OCI-M2 (cell line): ENCODE data around the gene PHF21A.

Source experiments
- DNase-seq: peaks from one replicate; lab custom pipeline; 2025; ENCODE audit not compliant: unreplicated experiment; lab: John Stamatoyannopoulos, UW

The PHF21A gene

DNA sequence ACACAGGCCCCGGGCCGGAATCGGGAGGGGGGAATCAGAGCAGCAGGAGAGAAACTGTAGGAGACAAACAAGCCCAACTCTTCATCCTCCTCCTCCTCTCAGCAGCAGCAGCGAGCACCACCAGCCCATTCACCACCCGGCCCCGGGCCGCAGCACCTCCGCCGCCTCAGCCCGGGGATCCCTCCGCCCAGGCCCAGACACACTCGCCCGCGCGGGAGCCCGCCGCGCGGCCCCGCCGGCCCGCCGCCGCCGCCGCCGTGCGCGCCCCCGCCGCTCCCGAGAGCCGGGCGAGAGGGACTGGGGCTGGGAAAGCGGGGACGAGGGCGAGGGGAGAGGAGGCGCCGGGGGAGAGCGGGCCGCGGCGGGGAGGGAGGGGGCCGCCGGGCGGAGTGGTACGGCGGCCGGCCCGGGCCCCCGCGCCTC is at the start of gene PHF21A:
PHF21A (minus strand) TSS at position 154 of the 423 bp plus-strand sequence. CDS start 37,235 bp downstream, outside the sequence.
- DNase-seq, result peak; percentile 23

DNA sequence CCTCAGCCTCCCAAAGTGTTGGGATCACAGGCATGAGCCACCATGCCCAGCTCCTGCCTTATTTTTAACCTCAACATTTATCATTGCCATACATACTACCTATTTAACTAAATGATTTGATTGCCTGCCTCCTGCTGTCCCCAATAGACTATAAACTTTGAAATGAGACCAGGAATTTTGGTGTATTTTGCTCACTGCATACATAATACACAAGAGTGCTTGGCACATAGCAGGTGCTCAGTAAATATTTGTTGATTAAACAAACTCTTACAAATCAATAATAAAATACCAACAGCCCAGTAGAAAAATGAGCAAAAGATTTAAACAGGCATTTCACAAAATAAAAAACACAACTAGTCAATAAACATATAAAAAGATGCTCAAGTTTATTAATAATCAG is 49.5 kb upstream of the PHF21A start:
- DNase-seq, result no peak

DNA sequence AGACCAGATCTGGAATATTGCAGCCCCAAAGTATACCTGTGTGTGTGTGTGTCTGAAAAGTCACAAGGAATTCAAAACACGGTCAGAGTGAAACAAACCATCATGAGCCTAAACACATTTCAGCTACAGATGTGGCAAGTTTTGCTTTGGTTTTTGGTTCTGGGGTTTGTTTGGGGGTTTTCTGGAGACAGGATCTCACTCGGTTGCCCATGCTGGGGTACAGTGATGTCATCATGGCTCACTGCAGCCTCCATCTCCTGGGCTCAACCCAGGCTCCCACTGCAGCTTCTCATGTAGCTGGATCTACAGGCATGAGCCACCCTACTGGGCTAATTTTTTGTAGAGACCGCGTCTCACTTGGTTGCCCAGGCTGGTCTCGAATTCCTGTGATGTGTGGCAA is 41.4 kb upstream of the PHF21A start:
- no peak for DNase-seq

- DNase-seq, result no peak
Measured at GRCh38 chr11:46161201-46161600, 39.9 kb upstream of the PHF21A start.

DNA sequence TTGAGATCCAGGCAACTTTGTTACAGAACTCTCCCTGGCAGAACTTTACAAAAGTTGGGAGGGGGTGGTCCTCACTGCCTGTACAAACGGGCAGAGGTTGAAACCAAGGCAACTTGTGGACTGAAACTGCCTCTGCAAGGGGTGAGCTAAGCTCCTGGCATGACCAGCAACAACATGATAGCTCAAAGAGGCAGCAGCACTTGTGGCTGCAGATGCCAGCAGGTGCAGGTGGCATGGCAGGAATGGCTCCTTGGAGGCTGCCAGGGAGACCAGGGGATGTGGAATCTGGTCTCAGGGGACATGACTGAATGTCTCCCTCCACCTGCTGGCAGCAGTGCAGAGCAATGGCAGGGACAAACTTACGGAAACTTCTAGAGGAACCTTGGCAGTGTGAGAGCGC is 38.8 kb upstream of the PHF21A start:
- no peak for DNase-seq

- DNase-seq, result no peak
Measured at GRCh38 chr11:46159680-46160079, 38.4 kb upstream of the PHF21A start.

DNA sequence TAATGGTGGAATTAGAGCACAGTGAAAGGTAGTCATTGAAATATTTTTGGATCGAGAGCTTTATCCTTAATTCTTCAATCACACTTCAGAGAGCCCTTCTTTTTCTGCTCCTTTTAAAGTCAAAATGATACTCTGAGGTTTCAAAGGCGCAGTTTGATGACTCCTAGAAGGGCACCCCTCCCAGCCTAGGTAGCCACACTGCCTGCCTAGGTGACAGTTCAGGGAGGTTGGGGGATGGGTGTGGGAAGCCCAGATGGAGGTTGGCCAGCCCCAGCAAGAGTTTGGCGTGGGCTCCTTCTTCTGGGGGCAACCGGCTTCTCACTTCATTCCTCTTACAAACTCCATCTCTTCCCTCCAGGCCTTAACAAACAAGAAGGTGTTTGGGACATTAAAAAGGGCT is 28.6 kb upstream of the PHF21A start:
- no peak for DNase-seq

DNA sequence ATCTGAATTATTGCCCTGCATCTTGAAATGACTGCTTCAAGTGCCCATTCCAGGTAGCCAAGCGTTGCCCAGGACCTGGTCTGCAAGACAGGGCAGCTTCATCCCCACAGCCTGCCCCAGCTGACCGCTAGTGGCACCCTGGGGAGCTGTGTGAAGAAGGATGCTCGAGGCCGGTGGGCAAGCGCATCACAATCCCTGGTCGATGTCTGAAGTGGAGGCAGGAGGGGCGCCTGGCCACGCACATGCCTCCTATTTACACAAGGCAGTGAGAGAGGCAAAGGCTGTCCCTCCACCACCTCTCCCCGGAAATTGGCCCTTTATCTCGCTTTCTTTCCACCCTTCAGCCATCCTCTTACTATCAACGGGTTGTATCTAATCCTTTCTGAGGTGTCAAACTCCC is 28.1 kb upstream of the PHF21A start:
- no peak for DNase-seq

DNA sequence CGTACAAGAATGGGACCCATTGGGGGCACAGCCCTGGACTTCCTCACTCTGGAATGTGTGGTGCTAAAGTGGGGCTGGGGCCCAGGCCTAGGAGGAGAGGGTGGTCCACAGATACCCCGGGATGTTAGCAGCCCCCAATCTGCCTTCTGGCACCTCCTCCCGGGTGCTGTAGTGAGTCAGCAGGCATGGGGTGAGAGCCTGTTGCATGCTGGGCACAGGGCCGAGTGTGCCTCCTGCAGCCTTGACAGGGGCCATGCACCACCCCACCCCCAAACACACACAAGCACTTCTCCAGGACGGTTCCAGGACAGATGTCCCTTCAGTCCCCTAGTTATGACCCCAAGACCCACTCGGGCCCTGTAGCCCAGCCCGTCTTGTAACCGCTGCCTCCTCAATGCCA is 23.5 kb upstream of the PHF21A start:
- no peak for DNase-seq

- no peak for DNase-seq
Measured at GRCh38 chr11:46143049-46143806, 22.0 kb upstream of the PHF21A start.

- DNase-seq, result no peak
Measured at GRCh38 chr11:46142561-46142960, 21.3 kb upstream of the PHF21A start.

DNA sequence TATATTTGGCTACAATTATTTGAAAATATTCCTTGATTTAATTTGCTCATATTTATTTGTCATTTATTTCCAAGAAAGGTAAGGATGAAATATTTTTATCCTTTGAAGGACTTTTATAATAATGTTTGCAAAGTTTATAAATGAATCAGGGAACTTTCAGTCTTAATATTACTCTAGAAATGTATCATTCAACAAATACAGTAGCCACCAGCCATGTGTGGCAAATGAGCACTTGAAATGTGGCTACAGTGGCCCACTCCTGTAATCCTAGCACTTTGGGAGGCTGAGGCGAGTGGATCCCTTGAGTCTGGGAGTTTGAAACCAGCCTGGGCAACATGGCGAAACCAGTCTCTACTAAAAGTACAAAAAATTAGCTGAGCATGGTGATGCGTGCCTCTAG is 20.3 kb upstream of the PHF21A start:
- no peak for DNase-seq

GRCh38 chr11:46134540-46134939 is 13.3 kb upstream of the PHF21A start:
- DNase-seq, result no peak

DNA sequence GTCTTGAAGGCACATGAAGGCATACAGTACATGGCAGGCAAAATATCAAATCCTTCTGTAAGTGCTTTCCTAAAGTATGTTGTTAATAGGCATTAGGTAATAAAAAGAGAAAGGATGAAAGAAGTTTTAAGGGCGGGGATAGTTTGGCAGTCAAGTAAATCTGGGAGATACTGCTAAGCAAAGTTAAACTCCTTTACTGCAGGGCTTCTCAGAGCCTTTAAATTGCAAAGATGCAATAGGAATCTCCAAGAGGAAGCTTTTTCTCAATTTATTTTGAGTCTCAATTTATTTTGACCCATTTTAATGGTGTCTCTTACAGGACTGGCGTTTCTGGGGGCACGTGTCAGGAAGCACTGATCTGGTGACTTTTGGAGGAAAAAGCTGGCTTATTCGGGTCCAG is 12.8 kb upstream of the PHF21A start:
- DNase-seq, result no peak

DNA sequence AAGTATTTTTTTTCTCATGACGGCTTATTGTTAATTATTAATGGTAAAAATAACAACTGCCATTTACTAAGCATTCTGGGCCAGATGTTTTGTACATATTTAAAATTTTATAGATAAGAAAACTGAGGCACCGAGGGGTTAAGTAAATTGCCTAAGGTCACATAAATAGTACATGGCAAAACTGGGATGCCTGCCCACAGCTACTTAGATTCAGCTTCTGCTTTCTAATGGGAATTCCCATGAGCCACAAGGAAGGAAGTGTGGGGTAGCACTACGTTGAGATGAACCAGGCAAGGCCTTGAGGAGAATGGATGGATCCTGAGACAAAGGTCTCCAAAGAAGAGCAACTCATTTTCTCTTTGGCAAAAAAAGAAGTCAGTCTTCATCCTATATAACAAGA is 11.9 kb upstream of the PHF21A start:
- no peak for DNase-seq

DNA sequence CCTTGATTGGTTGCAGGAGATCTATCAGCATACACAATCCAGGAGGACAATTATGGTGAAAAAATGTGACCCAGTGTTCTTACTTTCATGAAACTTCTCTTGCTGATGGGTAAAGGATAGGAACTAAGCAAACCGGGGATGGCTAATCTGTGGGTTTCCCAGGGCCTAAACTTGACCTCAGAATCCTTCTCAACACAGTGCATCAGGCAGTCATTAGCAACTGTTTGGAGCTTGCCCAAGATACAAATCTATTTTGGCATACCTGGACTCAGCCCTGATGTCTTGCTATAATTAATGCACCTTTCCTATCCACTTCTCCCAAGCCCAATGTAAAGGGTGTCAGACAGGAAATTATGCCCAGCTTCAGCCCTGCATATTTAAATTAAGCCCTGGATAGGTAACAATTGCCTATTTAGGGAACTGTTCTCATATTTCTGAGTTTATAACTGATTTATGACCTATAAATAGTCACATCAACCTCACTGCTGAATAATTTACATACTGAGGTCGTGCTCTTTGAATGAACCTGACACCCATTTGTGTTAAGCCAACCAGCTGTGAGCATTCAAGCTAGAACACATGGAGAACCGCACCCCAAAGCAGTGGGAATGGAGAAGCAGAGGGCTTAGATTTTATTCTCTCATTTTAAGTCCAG is 9.2 kb upstream of the PHF21A start:
- DNase-seq, result no peak

GRCh38 chr11:46129133-46129532 is 7.9 kb upstream of the PHF21A start:
- no peak for DNase-seq

- no peak for DNase-seq
Measured at GRCh38 chr11:46127150-46127638, 5.9 kb upstream of the PHF21A start.

DNA sequence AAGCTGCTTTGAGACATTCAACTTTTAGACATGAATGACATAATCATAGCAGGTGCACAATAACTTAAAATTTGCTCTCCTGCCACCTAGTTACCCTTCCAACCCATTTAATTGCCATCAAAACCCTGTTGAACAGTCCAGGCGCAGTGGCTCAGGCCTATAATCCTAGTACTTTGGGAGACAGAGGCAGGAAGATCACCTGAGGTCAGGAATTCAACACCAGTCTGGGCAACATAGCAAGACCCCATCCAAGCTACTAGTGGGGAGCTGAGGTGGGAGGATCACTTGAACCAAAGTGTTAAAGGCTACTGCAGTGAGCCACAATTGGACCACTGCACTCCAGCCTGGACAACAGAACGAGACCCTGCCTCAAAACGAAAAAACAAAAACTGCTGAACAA is 4.0 kb upstream of the PHF21A start:
- DNase-seq, result no peak

- DNase-seq, result no peak
Measured at GRCh38 chr11:46122945-46123715, 1.9 kb upstream of the PHF21A start.

DNA sequence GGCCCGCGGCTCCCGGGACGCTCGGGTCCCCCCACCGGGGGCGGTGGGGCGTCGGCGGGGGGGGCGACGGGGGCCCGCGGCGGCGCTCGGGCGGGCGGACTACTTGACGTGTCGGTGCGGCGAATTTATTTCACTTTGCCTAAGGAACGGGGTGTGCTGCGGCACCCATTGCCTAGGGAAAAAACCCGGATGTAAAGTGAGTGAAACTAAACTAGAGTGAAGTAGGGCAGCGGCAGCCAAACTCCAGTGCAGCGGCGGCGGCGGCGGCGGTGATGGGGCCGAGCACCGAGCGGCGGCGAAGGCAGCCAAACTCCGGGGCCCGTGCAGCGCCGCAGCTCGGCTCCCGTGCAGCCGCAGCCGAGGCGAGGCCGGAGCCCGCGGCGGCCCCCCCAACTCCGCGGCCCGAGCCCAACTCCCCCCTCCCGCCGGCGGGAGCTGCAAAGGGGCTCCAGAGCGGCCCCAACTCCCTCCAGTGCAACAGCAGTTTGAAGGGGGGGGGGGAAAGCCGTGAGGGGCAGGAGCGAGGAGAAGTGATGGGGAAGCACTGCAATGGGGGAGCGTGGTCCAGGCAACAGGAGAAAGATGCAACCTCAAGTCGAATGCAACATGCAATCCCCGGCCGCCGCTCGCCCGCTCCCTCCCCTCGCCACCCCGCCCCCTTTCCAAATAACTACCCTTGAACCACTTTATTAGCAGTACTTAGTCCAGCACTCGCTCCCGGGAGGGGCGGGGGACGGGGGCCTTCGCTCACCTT is 647 bp upstream of the PHF21A start:
- no peak for DNase-seq
